Activated naive CD8-positive, alpha-beta T cell treated with anti-CD3 and anti-CD28 coated beads, Interleukin-2, amount 10 ng/mL, durations not matched to agents 7 days and 5 days (primary cell): ENCODE measurements around the gene FZR1. TPM values are rescaled to one million over a fixed set of nuclear protein-coding genes. Genes with fewer than 3 reads are reported as not detected.
A peak's percentile ranks its signal among the peaks of the same experiment; 100 is the strongest.
"Not testable (repeated sequence)": the region's sequence is repeated elsewhere in the genome, so short reads cannot be mapped to it uniquely, and the experiment has no call there.

ENCODE experiments used
- ATAC-seq: fragments of 150-1000 bp; cut with Tn5 transposase; one replicate; pipeline ENCODE4 v1.10.0; 2021; ENCODE audit warnings: low read depth, moderate library complexity
- POLR2A ChIA-PET: fragments of 350-600 bp; sonication (Branson Sonifier 250); formaldehyde crosslinking; loops from one replicate; lab custom pipeline; 2021; ENCODE audit warnings: antibody characterized with exemption; lab: Charles Lee
- DNase-seq: peaks from one replicate; pipeline ENCODE4 v3.0.0; 2021
- H3K27ac Mint-ChIP-seq: one replicate; pipeline ENCODE4 v1.8.0; 2022; ENCODE audit warnings: mild to moderate bottlenecking, mixed read lengths
- H3K27me3 Mint-ChIP-seq: one replicate; pipeline ENCODE4 v1.8.0; 2022; ENCODE audit warnings: mild to moderate bottlenecking, moderate library complexity, mixed read lengths
- H3K36me3 Mint-ChIP-seq: one replicate; pipeline ENCODE4 v1.8.0; 2021; ENCODE audit warnings: mild to moderate bottlenecking, mixed read lengths
- H3K4me1 Mint-ChIP-seq: one replicate; pipeline ENCODE4 v1.8.0; 2021; ENCODE audit warnings: mixed read lengths
- H3K4me3 Mint-ChIP-seq: one replicate; pipeline ENCODE4 v1.8.0; 2022; ENCODE audit warnings: mild to moderate bottlenecking, moderate library complexity, mixed read lengths
- H3K9me3 Mint-ChIP-seq: one replicate; pipeline ENCODE4 v1.8.0; 2021; ENCODE audit warnings: mixed read lengths
- total RNA-seq, 2 experiments: library from RNA; stranded (reverse); gene quantifications; one replicate each; pipeline ENCODE4 v1.2.3, GENCODE V29; 2021

FZR1 gene
- total RNA-seq, 2 experiments from 2014 or later: 82.9 to 83.6 TPM

GRCh38 chr19:3570042-3570441 lies 63.9 kb downstream of the FZR1 start:
- POLR2A ChIA-PET: not testable (repeated sequence)

DNA sequence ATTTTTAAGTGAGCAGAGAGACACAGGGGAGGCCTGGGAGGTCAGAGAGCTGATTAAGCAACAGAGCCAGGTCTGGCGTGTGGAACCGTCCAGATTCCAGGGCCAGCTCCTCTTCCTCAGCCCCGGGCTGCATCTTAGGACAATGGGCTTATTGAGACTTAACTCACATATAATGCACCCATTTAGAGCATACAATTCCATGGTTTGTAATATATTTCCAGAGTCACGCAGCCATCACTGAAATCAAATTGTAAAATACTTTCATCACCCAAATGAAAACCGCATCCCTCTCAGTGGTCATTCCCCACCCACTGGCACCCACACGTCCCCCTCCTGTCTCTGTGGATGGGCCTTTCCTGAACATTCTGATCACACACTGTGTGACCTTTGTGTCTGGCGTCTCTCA lies 64.5 kb downstream of the FZR1 start:
- Mint-ChIP-seq H3K27me3 (no peaks in the 10 kb centered on the region), H3K27ac (no peak overlapping the region), H3K4me3 (no peak overlapping the region), H3K36me3 (peaks cover 2% of the 10 kb centered on the region), H3K9me3 (no peaks in the 10 kb centered on the region), H3K4me1 (peaks cover 8% of the 10 kb centered on the region)
- no peak for ATAC-seq
- DNase-seq: no peak
- POLR2A ChIA-PET: no interaction called here

More at GRCh38 chr19:3570042-3570441, 63.9 kb downstream of the FZR1 start:
- DNase-seq, H3K9me3 Mint-ChIP-seq, H3K4me3 Mint-ChIP-seq, H3K27me3 Mint-ChIP-seq, H3K36me3 Mint-ChIP-seq, ATAC-seq, H3K27ac Mint-ChIP-seq, H3K4me1 Mint-ChIP-seq: not testable (repeated sequence)

GRCh38 chr19:3572132-3572854 lies 66.2 kb downstream of the FZR1 start:
- Mint-ChIP-seq H3K36me3 (peaks cover 2% of the 10 kb centered on the region), H3K27ac (peak overlapping the region; percentile 56), H3K4me3 (peak overlapping the region; percentile 63), H3K4me1 (peaks cover 8% of the 10 kb centered on the region), H3K9me3 (no peaks in the 10 kb centered on the region), H3K27me3 (no peaks in the 10 kb centered on the region)
- ATAC-seq (peak; percentile 98), DNase-seq (peak; percentile 97)
- POLR2A ChIA-PET: no interaction called here

GRCh38 chr19:3572855-3573161 lies 66.7 kb downstream of the FZR1 start, which contains the start of gene HMG20B:
Gene HMG20B, plus strand, starts transcription at chr19:3572944. Its CDS starts 366 bp downstream, at chr19:3573310.
- Mint-ChIP-seq H3K9me3 (no peaks in the 10 kb centered on the region), H3K27ac (peak within 1 kb of the TSS; percentile 70), H3K4me1 (peaks cover 8% of the 10 kb centered on the region), H3K4me3 (peak within 1 kb of the TSS; percentile 79), H3K36me3 (peaks cover 2% of the 10 kb centered on the region), H3K27me3 (no peaks in the 10 kb centered on the region)
- POLR2A ChIA-PET: no interaction called here
- DNase-seq: no peak
- ATAC-seq: no peak

- Mint-ChIP-seq H3K9me3 (no peaks in the 10 kb centered on the region), H3K36me3 (peaks cover 2% of the 10 kb centered on the region), H3K27ac (peak overlapping the region; percentile 70), H3K4me1 (peaks cover 8% of the 10 kb centered on the region), H3K4me3 (peak overlapping the region; percentile 79), H3K27me3 (no peaks in the 10 kb centered on the region)
- ATAC-seq (peak; percentile 9), DNase-seq (peak; percentile 78)
- POLR2A ChIA-PET: interaction anchor here (0.9 to 1.2 kb wide), 4 partner anchors 17 to 28 kb away, joined by 3 to 8 read pairs (median 4); no protein-coding TSS in a partner anchor
Measured at GRCh38 chr19:3573162-3573857, 67.2 kb downstream of the FZR1 start.

GRCh38 chr19:3573858-3574637 lies 67.9 kb downstream of the FZR1 start:
- peaks cover 8% of the 10 kb centered on the region for H3K4me1 Mint-ChIP-seq
- POLR2A ChIA-PET: interaction anchor here (0.7 to 1.2 kb wide), 6 partner anchors 17 to 1391 kb away, joined by 3 to 8 read pairs (median 4); no protein-coding TSS in a partner anchor
- peak overlapping the region; percentile 70 for H3K27ac Mint-ChIP-seq
- H3K4me3 Mint-ChIP-seq: peak overlapping the region; percentile 79
- H3K27me3 Mint-ChIP-seq: no peaks in the 10 kb centered on the region
- ATAC-seq (no peak), DNase-seq (peak; percentile 90)
- H3K36me3 Mint-ChIP-seq: peaks cover 2% of the 10 kb centered on the region
- H3K9me3 Mint-ChIP-seq: no peaks in the 10 kb centered on the region

DNA sequence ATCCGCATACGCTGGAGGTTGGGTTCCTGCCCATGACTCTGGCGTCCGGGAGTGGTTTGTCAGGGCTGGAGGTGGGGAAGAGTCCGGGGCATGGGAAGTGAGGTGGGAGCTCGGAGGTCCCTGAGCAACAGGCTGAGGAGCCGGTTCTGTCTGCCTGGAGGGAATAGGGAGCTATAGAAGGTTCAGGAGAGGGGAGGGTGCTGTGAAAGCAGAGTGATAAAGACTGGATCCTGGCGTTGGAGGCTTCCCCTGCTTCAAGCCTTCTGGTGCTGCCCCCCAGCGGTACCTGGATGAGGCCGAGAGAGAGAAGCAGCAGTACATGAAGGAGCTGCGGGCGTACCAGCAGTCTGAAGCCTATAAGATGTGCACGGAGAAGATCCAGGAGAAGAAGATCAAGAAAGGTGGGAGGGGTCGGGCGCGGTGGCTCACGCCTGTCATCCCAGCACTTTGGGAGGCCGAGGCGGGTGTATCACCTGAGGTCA lies 69.2 kb downstream of the FZR1 start:
- Mint-ChIP-seq H3K9me3 (no peaks in the 10 kb centered on the region), H3K27ac (no peak overlapping the region), H3K27me3 (no peaks in the 10 kb centered on the region), H3K36me3 (peaks cover 2% of the 10 kb centered on the region), H3K4me1 (peaks cover 9% of the 10 kb centered on the region), H3K4me3 (no peak overlapping the region)
- DNase-seq (peak; percentile 36), ATAC-seq (no peak)
- POLR2A ChIA-PET: interaction anchor here (0.7 to 1.3 kb wide), 4 partner anchors 21 to 1392 kb away, joined by 3 to 5 read pairs (median 4); partner anchors contain the start of gene MRPL54

DNA sequence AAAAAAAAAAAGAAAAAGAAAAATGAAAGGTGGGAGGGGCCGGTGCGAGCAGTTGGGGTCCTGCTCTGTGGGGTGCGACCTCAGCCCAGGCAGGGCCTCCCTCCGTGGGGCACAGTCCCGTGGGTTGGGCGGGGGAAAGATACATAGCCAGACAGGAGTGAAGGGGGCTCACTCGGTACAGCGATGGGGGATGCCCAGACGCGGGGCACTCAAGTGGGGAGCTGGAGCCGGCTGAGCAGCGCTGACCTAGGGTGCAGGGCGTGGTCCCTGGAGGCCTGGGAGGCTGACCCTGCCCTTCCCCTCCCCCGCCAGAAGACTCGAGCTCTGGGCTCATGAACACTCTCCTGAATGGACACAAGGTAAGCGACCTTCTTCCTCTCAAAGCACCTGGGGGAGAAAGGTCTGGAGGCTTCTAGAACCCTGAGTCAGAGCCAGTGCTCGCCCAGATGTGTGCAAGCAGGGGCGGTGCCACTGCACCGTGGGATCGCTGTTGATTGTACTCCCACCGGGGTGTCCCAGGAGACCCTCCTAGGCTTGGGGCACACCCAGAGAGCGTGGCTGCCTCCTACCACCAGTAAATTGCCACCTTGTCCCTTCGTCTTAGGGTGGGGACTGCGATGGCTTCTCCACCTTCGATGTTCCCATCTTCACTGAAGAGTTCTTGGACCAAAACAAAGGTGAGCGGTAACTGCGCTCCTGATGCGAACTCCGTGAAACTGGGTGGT lies 70.0 kb downstream of the FZR1 start:
- H3K27ac Mint-ChIP-seq: no peak overlapping the region
- no peak overlapping the region for H3K4me3 Mint-ChIP-seq
- POLR2A ChIA-PET: interaction anchor here (0.7 to 1.3 kb wide), 2 partner anchors 22 to 187 kb away, joined by 3 to 4 read pairs; partner anchors contain the start of gene MRPL54
- H3K9me3 Mint-ChIP-seq: no peaks in the 10 kb centered on the region
- no peak for ATAC-seq
- H3K36me3 Mint-ChIP-seq: peaks cover 2% of the 10 kb centered on the region
- H3K27me3 Mint-ChIP-seq: no peaks in the 10 kb centered on the region
- no peak for DNase-seq
- peaks cover 9% of the 10 kb centered on the region for H3K4me1 Mint-ChIP-seq

- Mint-ChIP-seq H3K27me3 (no peaks in the 10 kb centered on the region), H3K4me1 (peaks cover 7% of the 10 kb centered on the region), H3K9me3 (no peaks in the 10 kb centered on the region), H3K4me3 (no peak overlapping the region), H3K27ac (no peak overlapping the region), H3K36me3 (peaks cover 2% of the 10 kb centered on the region)
- DNase-seq (no peak), ATAC-seq (no peak)
- POLR2A ChIA-PET: no interaction called here
Measured at GRCh38 chr19:3576696-3577443, 70.8 kb downstream of the FZR1 start.

DNA sequence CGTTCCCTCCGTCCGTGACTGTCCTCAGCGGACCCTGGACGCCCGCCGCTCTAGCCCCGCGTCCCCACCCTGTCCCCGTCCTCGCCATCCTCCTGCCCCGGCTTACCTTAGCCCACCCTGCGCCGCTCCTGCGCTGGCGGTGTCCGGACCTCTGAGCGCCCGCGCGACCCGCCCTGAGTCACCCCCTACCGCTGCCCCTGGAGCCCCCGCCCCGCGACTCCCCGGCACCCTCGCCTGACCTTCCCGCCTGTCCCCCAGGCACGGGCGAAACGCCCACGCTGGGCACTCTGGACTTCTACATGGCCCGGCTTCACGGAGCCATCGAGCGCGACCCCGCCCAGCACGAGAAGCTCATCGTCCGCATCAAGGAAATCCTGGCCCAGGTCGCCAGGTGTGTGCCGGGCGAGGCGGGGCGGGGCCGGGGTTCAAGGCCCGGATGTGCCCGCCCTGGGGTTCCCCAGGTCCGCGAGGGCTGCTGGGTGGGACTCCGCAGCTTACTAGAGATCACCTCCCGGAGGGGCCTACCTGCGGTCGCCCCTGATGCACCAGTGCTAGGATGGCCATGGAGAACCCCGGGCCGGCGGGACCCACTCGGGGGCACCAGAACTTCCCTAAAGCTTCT lies 71.7 kb downstream of the FZR1 start:
- ATAC-seq (no peak), DNase-seq (peak; percentile 33)
- no peak overlapping the region for H3K4me3 Mint-ChIP-seq
- POLR2A ChIA-PET: no interaction called here
- no peak overlapping the region for H3K27ac Mint-ChIP-seq
- H3K4me1 Mint-ChIP-seq: peaks cover 4% of the 10 kb centered on the region
- H3K27me3 Mint-ChIP-seq: no peaks in the 10 kb centered on the region
- peaks cover 2% of the 10 kb centered on the region for H3K36me3 Mint-ChIP-seq
- no peaks in the 10 kb centered on the region for H3K9me3 Mint-ChIP-seq

GRCh38 chr19:3578390-3578789 lies 72.3 kb downstream of the FZR1 start:
- Mint-ChIP-seq H3K27me3 (peaks cover 1% of the 10 kb centered on the region), H3K4me3 (no peak overlapping the region), H3K9me3 (no peaks in the 10 kb centered on the region), H3K36me3 (peaks cover 2% of the 10 kb centered on the region), H3K4me1 (peaks cover 4% of the 10 kb centered on the region), H3K27ac (no peak overlapping the region)
- no peak for DNase-seq
- POLR2A ChIA-PET: no interaction called here
- ATAC-seq: no peak
